ENCODE data around the gene SCAMP2.

The SCAMP2 gene

GRCh38 chr15:74821091-74821789, 51.9 kb downstream of the SCAMP2 start:
- peak; percentile 58 for DNase-seq (ENCODE audit: low read depth)
- no peak for TF ChIP-seq CTCF (IDR thresholded peaks at IDR 0.05; ENCODE audit: low read depth, low read length, missing control alignments)
- no peak overlapping the region for H3K4me3 ChIP-seq (ENCODE audit: low read depth, low read length)

- no peak for DNase-seq (ENCODE audit: low read depth)
- H3K4me3 ChIP-seq (ENCODE audit: low read depth, low read length) = no peak overlapping the region
- no peak for TF ChIP-seq CTCF (IDR thresholded peaks at IDR 0.05; ENCODE audit: low read depth, low read length, missing control alignments)
These were observed 53.1 kb downstream of the SCAMP2 start for GRCh38 chr15:74820056-74820455.

GRCh38 chr15:74817370-74817737, 55.8 kb downstream of the SCAMP2 start:
- no peak for TF ChIP-seq CTCF (IDR thresholded peaks at IDR 0.05; ENCODE audit: low read depth, low read length, missing control alignments)
- H3K4me3 ChIP-seq (ENCODE audit: low read depth, low read length) = no peak overlapping the region
- DNase-seq (ENCODE audit: low read depth) = no peak

GRCh38 chr15:74816624-74817369, 56.4 kb downstream of the SCAMP2 start:
- no peak for TF ChIP-seq CTCF (IDR thresholded peaks at IDR 0.05; ENCODE audit: low read depth, low read length, missing control alignments)
- no peak overlapping the region for H3K4me3 ChIP-seq (ENCODE audit: low read depth, low read length)
- DNase-seq (ENCODE audit: low read depth) = no peak

GRCh38 chr15:74815961-74816360, 57.2 kb downstream of the SCAMP2 start:
- no peak for TF ChIP-seq CTCF (IDR thresholded peaks at IDR 0.05; ENCODE audit: low read depth, low read length, missing control alignments)
- no peak overlapping the region for H3K4me3 ChIP-seq (ENCODE audit: low read depth, low read length)
- DNase-seq (ENCODE audit: low read depth) = no peak

GRCh38 chr15:74815121-74815934, 57.8 kb downstream of the SCAMP2 start:
- DNase-seq (ENCODE audit: low read depth) = no peak
- no peak for TF ChIP-seq CTCF (IDR thresholded peaks at IDR 0.05; ENCODE audit: low read depth, low read length, missing control alignments)
- H3K4me3 ChIP-seq (ENCODE audit: low read depth, low read length) = no peak overlapping the region

Measured in GM12864 (cell line).